Esophagus mucosa (tissue), 1 donor: ENCODE results near the gene TMEM229A. TPM values are rescaled to one million over a fixed set of nuclear protein-coding genes. Genes with fewer than 3 reads are reported as not detected.

ENCODE experiments used
- total RNA-seq: library from RNA; stranded (reverse); gene quantifications from one replicate; pipeline ENCODE4 v1.2.4, GENCODE V29; 2023
- donor health status: DM: yes; HTN: yes; CAD: no.

The TMEM229A gene
- total RNA-seq, 1 donor from 2014 or later = not detected

Other genes starting within 250 kb of the TMEM229A start
- gene HYAL4, start 187.9 kb downstream of the TMEM229A start, total RNA-seq = not detected
- gene SPAM1, start 107.8 kb downstream of the TMEM229A start, total RNA-seq = not detected